ENCODE data around the gene AHDC1. TPM values are rescaled to one million over a fixed set of nuclear protein-coding genes. Genes with fewer than 3 reads are reported as not detected.

AHDC1 gene
- total and polyA plus RNA-seq, 9 of the 15 experiments (the other 6 are each of a cell fraction or from before 2014, with no cell fraction given) = 0.21 to 36.4 (median 4.7) TPM

- H3K4me2 ChIP-seq (ENCODE audit: insufficient read depth, low read length) = no peak overlapping the region
- H3K9me1 ChIP-seq (ENCODE audit: control insufficient read depth, insufficient read depth, low read length) = no peaks in the 10 kb centered on the region
- FAIRE-seq = no peak
- no TSS peak for BruUV-seq (replicated peaks)
- POLR2A ChIA-PET = no interaction called here
- DNase-seq (ENCODE audit: extremely low read depth in 1 of 4, low spot score in 3 of 4) = no peak
- H2AFZ ChIP-seq (ENCODE audit: low read depth, low read length) = no peak overlapping the region
- WGBS (ENCODE audit: insufficient coverage, low coverage, missing lambda C conversion rate) = 92% methylated on average over 33 of the region's 39 CpGs
- H3K9ac ChIP-seq (ENCODE audit: insufficient read depth in 1 of 2, low read depth in 2 of 2, low read length in 2 of 2) = peak overlapping the region in 1 of 2 experiments; percentile 33; a peak in 1 of 4 replicates
- H3K9me3 ChIP-seq (replicated peaks; ENCODE audit: control insufficient read depth, insufficient read depth, low read depth, low read length) = no peaks in the 10 kb centered on the region; the same call in 1 of the 2 replicates
- peaks cover 94% of the 10 kb centered on the region for H3K36me3 ChIP-seq (ENCODE audit: control insufficient read depth, insufficient read depth, low read length)
- intact Hi-C loops (cut with micrococcal nuclease) (no loop called here), in situ Hi-C loops (cut with MboI) (no loop called here)
- H3K79me2 ChIP-seq (ENCODE audit: control insufficient read depth, insufficient read depth, low read length) = peaks cover 24% of the 10 kb centered on the region
- TF ChIP-seq CAMTA2 (CRISPR knock-in tag; conservative IDR thresholded peaks at IDR 0.05) = no peak
- no peak for TF ChIP-seq ZNF133 (CRISPR knock-in tag; IDR thresholded peaks at IDR 0.05)
- TF ChIP-seq, protein P1, sequence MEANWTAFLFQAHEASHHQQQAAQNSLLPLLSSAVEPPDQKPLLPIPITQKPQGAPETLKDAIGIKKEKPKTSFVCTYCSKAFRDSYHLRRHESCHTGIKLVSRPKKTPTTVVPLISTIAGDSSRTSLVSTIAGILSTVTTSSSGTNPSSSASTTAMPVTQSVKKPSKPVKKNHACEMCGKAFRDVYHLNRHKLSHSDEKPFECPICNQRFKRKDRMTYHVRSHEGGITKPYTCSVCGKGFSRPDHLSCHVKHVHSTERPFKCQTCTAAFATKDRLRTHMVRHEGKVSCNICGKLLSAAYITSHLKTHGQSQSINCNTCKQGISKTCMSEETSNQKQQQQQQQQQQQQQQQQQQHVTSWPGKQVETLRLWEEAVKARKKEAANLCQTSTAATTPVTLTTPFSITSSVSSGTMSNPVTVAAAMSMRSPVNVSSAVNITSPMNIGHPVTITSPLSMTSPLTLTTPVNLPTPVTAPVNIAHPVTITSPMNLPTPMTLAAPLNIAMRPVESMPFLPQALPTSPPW (CRISPR knock-in tag; IDR thresholded peaks at IDR 0.05) = no peak
- no peak for TF ChIP-seq SIN3B (IDR thresholded peaks at IDR 0.05; ENCODE audit: low read depth)
- TF ChIP-seq BCOR (IDR thresholded peaks at IDR 0.05) = no peak
- no peak for TF ChIP-seq HMGN3 (IDR thresholded peaks at IDR 0.05; ENCODE audit: borderline replicate concordance, extremely low read depth, insufficient read length, low read depth, low read length)
- peak; percentile 39 for TF ChIP-seq POLR2G (IDR thresholded peaks at IDR 0.05; ENCODE audit: low read depth, low read length)
- 0 out of 2 replicates have a peak, but pooled peaks have one; percentile 57 for TF ChIP-seq ZBTB33 (CRISPR knock-in tag; IDR thresholded peaks at IDR 0.05)
- TF ChIP-seq U2AF1 (optimal IDR thresholded peaks at IDR 0.05; ENCODE audit: low read depth, low read length) = no peak
- TF ChIP-seq E2F8 (IDR thresholded peaks at IDR 0.05; ENCODE audit: low read depth, partially characterized antibody) = no peak
- H3K27ac ChIP-seq (ENCODE audit: extremely low read depth, low read depth, low read length) = no peak overlapping the region
- no peak for ATAC-seq
- no peaks in the 10 kb centered on the region for H4K20me1 ChIP-seq (replicated peaks; ENCODE audit: control insufficient read depth, insufficient read depth, low read length)
- no peak overlapping the region for H3K4me3 ChIP-seq
- CTCF ChIA-PET (ENCODE audit: low intra/inter-chr PET ratio) = no interaction called here
- no peaks in the 10 kb centered on the region for H3K27me3 ChIP-seq (ENCODE audit: control insufficient read depth in 2 of 2, insufficient read depth in 2 of 2, low read length in 2 of 2)
- H3K4me1 ChIP-seq (replicated peaks in 1 of 2; ENCODE audit: control insufficient read depth in 2 of 2, insufficient read depth in 2 of 2, low read length in 2 of 2) = peaks cover 19 to 54% of the 10 kb centered on the region in 2 experiments
Measured at GRCh38 chr1:27548136-27548853, 55.6 kb downstream of the AHDC1 start.

All from K562 (cell line).